Gastrocnemius medialis (tissue), 4 donors: ENCODE results near the gene C22orf23.
"Not testable (repeated sequence)": the region's sequence is repeated elsewhere in the genome, so short reads cannot be mapped to it uniquely, and the experiment has no call there.

Source experiments
- CTCF ChIP-seq, 5 experiments: fragments of 450-650 bp in 3 of 5; fragments of 200-600 bp in 2 of 5; sonication (generic) in 2 of 5; IDR thresholded peaks in 4 of 5; conservative IDR thresholded peaks in 1 of 5; 1 replicate in 4 of 5; 2 replicates in 1 of 5; pipeline ENCODE4 v1.5.1; 2016 to 2019; ENCODE audit warnings: antibody characterized with exemption in 5 of 5, mild to moderate bottlenecking in 3 of 5, moderate library complexity in 3 of 5
- POLR2A ChIP-seq, 2 donors: fragments of 450-650 bp; IDR thresholded peaks; one replicate each; pipeline ENCODE4 v1.6.1; 2017; ENCODE audit warnings: antibody characterized with exemption in 2 of 2, mild to moderate bottlenecking in 2 of 2, moderate library complexity in 2 of 2

GRCh38 chr22:37952629-37953028 lies 772 bp downstream of the C22orf23 start:
- not testable (repeated sequence) for TF ChIP-seq POLR2A (IDR thresholded peaks at IDR 0.05); CTCF (IDR thresholded peaks at IDR 0.05 in 4 of 5, conservative IDR thresholded peaks at IDR 0.05 in 1 of 5)
